ENCODE results near the gene PPP2R5B. TPM values are rescaled to one million over a fixed set of nuclear protein-coding genes. Genes with fewer than 3 reads are reported as not detected.

PPP2R5B gene
- total and polyA plus RNA-seq, 9 of the 15 experiments (the other 6 are each of a cell fraction or from before 2014, with no cell fraction given), result 0.10 to 7.8 (median 3.3) TPM

DNA sequence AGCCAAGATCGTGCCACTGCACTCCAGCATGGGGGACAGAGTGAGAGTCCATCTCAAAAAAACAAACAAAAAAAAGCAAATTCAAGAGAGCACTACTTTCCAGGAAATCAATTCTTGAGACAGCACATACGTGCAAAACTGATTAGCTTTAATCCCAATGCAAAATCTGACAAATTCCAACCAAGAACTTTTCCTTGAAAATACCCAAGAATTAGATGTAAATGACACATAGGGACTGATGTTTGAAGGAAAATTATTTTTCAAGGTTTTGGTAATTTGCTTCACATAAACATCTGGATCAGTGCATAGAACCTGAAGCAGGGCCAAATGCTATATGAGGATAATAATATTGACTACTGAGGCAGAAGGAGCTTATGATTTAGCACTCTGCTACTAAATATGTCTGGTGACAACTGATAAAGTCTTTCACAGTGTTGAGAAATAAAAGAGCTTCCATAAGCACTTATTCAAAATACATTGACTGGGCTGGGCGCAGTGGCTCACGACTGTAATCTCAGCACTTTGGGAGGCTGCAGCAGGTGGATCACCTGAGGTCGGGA, 38.7 kb downstream of the PPP2R5B start (continued):
- peak; percentile 65; the same call in 1 of the 2 replicates for TF ChIP-seq TEAD4 (IDR thresholded peaks at IDR 0.05; ENCODE audit: low read length)
- TF ChIP-seq TEAD4 (CRISPR knock-in tag; IDR thresholded peaks at IDR 0.05; ENCODE audit: borderline replicate concordance), result no peak
- 0 out of 2 replicates have a peak, but pooled peaks have one; percentile 8 for TF ChIP-seq MAFG (tag; conservative IDR thresholded peaks at IDR 0.05)
- 0 out of 2 replicates have a peak, but pooled peaks have one; percentile 30 for TF ChIP-seq CEBPB (tag; IDR thresholded peaks at IDR 0.05)
- peak; percentile 40 for TF ChIP-seq TCF3 (CRISPR knock-in tag; IDR thresholded peaks at IDR 0.05)
- no peak for TF ChIP-seq CTCFL (IDR thresholded peaks at IDR 0.05; ENCODE audit: borderline replicate concordance, insufficient read depth, low read depth, low read length, poor library complexity, severe bottlenecking)
- peak; percentile 70 for TF ChIP-seq MEIS2 (IDR thresholded peaks at IDR 0.05; ENCODE audit: partially characterized antibody)
- TF ChIP-seq CBFA2T3 (IDR thresholded peaks at IDR 0.05), result peak; percentile 63
- TF ChIP-seq PML (IDR thresholded peaks at IDR 0.05; ENCODE audit: low read length), result peak; percentile 40; the same call in 1 of the 2 replicates

- no peaks in the 10 kb centered on the region for H3K36me3 ChIP-seq (ENCODE audit: control insufficient read depth, insufficient read depth, low read length)
- ChIA-PET POLR2A (no interaction called here), CTCF (ENCODE audit: low intra/inter-chr PET ratio) (no interaction called here)
- no peak overlapping the region for H2AFZ ChIP-seq (ENCODE audit: low read depth, low read length)
- H3K9ac ChIP-seq (ENCODE audit: insufficient read depth in 1 of 2, low read depth in 2 of 2, low read length in 2 of 2), result no peak overlapping the region
- H3K9me3 ChIP-seq (replicated peaks; ENCODE audit: control insufficient read depth, insufficient read depth, low read depth, low read length), result no peaks in the 10 kb centered on the region
- H4K20me1 ChIP-seq (replicated peaks; ENCODE audit: control insufficient read depth, insufficient read depth, low read length), result no peaks in the 10 kb centered on the region
- FAIRE-seq, result no peak
- 44% methylated on average over 3 of the region's 3 CpGs for WGBS (ENCODE audit: insufficient coverage, low coverage, missing lambda C conversion rate)
- DNase-seq (ENCODE audit: extremely low read depth in 1 of 4, low spot score in 3 of 4), result no peak
- in situ Hi-C loops (cut with MboI), result no loop called here
- no peak for ATAC-seq
- H3K4me3 ChIP-seq, result no peak overlapping the region
- H3K79me2 ChIP-seq (ENCODE audit: control insufficient read depth, insufficient read depth, low read length), result no peaks in the 10 kb centered on the region
- H3K27ac ChIP-seq (ENCODE audit: extremely low read depth, low read depth, low read length), result no peak overlapping the region
- H3K9me1 ChIP-seq (ENCODE audit: control insufficient read depth, insufficient read depth, low read length), result no peaks in the 10 kb centered on the region
- intact Hi-C loops (cut with micrococcal nuclease), result no loop called here
- TF ChIP-seq, protein P1, sequence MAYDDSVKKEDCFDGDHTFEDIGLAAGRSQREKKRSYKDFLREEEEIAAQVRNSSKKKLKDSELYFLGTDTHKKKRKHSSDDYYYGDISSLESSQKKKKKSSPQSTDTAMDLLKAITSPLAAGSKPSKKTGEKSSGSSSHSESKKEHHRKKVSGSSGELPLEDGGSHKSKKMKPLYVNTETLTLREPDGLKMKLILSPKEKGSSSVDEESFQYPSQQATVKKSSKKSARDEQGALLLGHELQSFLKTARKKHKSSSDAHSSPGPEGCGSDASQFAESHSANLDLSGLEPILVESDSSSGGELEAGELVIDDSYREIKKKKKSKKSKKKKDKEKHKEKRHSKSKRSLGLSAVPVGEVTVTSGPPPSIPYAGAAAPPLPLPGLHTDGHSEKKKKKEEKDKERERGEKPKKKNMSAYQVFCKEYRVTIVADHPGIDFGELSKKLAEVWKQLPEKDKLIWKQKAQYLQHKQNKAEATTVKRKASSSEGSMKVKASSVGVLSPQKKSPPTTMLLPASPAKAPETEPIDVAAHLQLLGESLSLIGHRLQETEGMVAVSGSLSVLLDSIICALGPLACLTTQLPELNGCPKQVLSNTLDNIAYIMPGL (CRISPR knock-in tag; IDR thresholded peaks at IDR 0.05), result no peak
- TF ChIP-seq ZNF324 (CRISPR knock-in tag; IDR thresholded peaks at IDR 0.05) (no peak), ZNF639 (CRISPR knock-in tag; conservative IDR thresholded peaks at IDR 0.05 in 1 of 2, IDR thresholded peaks at IDR 0.05 in 1 of 2) (no peak), MIER1 (IDR thresholded peaks at IDR 0.05; ENCODE audit: low read depth) (no peak), CSDE1 (IDR thresholded peaks at IDR 0.05) (no peak)
- peaks cover 4 to 12% of the 10 kb centered on the region in 2 experiments; a peak in 4 of 5 replicates for H3K4me1 ChIP-seq (replicated peaks in 1 of 2; ENCODE audit: control insufficient read depth in 2 of 2, insufficient read depth in 2 of 2, low read length in 2 of 2)
- no TSS peak for BruUV-seq (replicated peaks)
- H3K27me3 ChIP-seq (ENCODE audit: control insufficient read depth in 2 of 2, insufficient read depth in 2 of 2, low read length in 2 of 2), result no peaks in the 10 kb centered on the region
- H3K4me2 ChIP-seq (ENCODE audit: insufficient read depth, low read length), result no peak overlapping the region
Observed at GRCh38 chr11:64967375-64967774, 42.9 kb downstream of the PPP2R5B start.
